GM19035 (cell line): ENCODE data around the gene SLC35B4.
A peak's percentile ranks its signal among the peaks of the same experiment; 100 is the strongest.

Experiments used
- ATAC-seq: cut with Tn5 transposase; IDR thresholded peaks from one replicate; pipeline ENCODE4 v1.9.1; 2021; ENCODE audit not compliant: unreplicated experiment

SLC35B4 gene

GRCh38 chr7:134293002-134293740 lies 23.6 kb downstream of the SLC35B4 start:
- ATAC-seq: peak; percentile 100

GRCh38 chr7:134290286-134290685 lies 26.4 kb downstream of the SLC35B4 start:
- ATAC-seq: no peak

GRCh38 chr7:134289841-134290240 lies 26.9 kb downstream of the SLC35B4 start:
- no peak for ATAC-seq

GRCh38 chr7:134289423-134289822 lies 27.3 kb downstream of the SLC35B4 start:
- no peak for ATAC-seq

GRCh38 chr7:134287916-134288659 lies 28.6 kb downstream of the SLC35B4 start:
- no peak for ATAC-seq

GRCh38 chr7:134284952-134285351 lies 31.8 kb downstream of the SLC35B4 start:
- no peak for ATAC-seq

- ATAC-seq: no peak
Measured at GRCh38 chr7:134284011-134284410, 32.7 kb downstream of the SLC35B4 start.

GRCh38 chr7:134280508-134280907 lies 36.2 kb downstream of the SLC35B4 start:
- no peak for ATAC-seq

- ATAC-seq: no peak
Measured at GRCh38 chr7:134279898-134280297, 36.8 kb downstream of the SLC35B4 start.

GRCh38 chr7:134279336-134279735 lies 37.4 kb downstream of the SLC35B4 start:
- no peak for ATAC-seq

GRCh38 chr7:134278502-134279153 lies 38.1 kb downstream of the SLC35B4 start:
- ATAC-seq: no peak

- no peak for ATAC-seq
Measured at GRCh38 chr7:134276951-134277350, 39.8 kb downstream of the SLC35B4 start.

- ATAC-seq: no peak
Measured at GRCh38 chr7:134262322-134262721, 54.4 kb downstream of the SLC35B4 start.

- no peak for ATAC-seq
Measured at GRCh38 chr7:134255814-134256213, 60.9 kb downstream of the SLC35B4 start.

- no peak for ATAC-seq
Measured at GRCh38 chr7:134254311-134254710, 62.4 kb downstream of the SLC35B4 start.

- no peak for ATAC-seq
Measured at GRCh38 chr7:134248196-134248595, 68.5 kb downstream of the SLC35B4 start.

- no peak for ATAC-seq
Measured at GRCh38 chr7:134246761-134247160, 70.0 kb downstream of the SLC35B4 start.

GRCh38 chr7:134246347-134246746 lies 70.4 kb downstream of the SLC35B4 start:
- ATAC-seq: no peak

GRCh38 chr7:134245253-134245652 lies 71.5 kb downstream of the SLC35B4 start:
- ATAC-seq: peak; percentile 55
